Panc1 (cell line): ENCODE measurements around the gene SFMBT1.

Experiments
- CTCF ChIP-seq: fragments of 450-650 bp; IDR thresholded peaks from 2 replicates; pipeline ENCODE4 v1.5.1; 2017; ENCODE audit warnings: mild to moderate bottlenecking
- REST ChIP-seq, 2 experiments: IDR thresholded peaks; 2 replicates each; pipeline ENCODE4 v1.6.1; 2011 to 2012; ENCODE audit warnings: low read depth in 2 of 2, control low read depth in 1 of 2, low read length in 1 of 2, mild to moderate bottlenecking in 1 of 2, moderate library complexity in 1 of 2; ENCODE audit not compliant: insufficient read depth in 1 of 2

GRCh38 chr3:53074761-53075742, 29.2 kb upstream of the SFMBT1 start:
- TF ChIP-seq REST (IDR thresholded peaks at IDR 0.05; ENCODE audit: insufficient read depth in 1 of 2, low read depth in 2 of 2, low read length in 1 of 2) (no peak), CTCF (no peak)
